ENCODE measurements around the gene KCTD1.

The KCTD1 gene

GRCh38 chr18:26488417-26489009 is 59.8 kb downstream of the KCTD1 start:
- no peak for DNase-seq
- H3K4me1 ChIP-seq (ENCODE audit: low read length) = no peaks in the 10 kb centered on the region
- no peak overlapping the region for H2AFZ ChIP-seq (ENCODE audit: low read length)

GRCh38 chr18:26487437-26487836 is 60.9 kb downstream of the KCTD1 start:
- TF ChIP-seq EZH2phosphoT487 (IDR thresholded peaks at IDR 0.05; ENCODE audit: low read length) (no peak), EZH2 (optimal IDR thresholded peaks at IDR 0.05; ENCODE audit: low read depth, low read length) (no peak), CTCF (IDR thresholded peaks at IDR 0.05; ENCODE audit: low read length) (no peak)
- H3K27ac ChIP-seq (ENCODE audit: low read length) = no peak overlapping the region
- no peaks in the 10 kb centered on the region for H3K4me1 ChIP-seq (ENCODE audit: low read length)
- no peaks in the 10 kb centered on the region for H3K9me3 ChIP-seq (replicated peaks; ENCODE audit: insufficient read depth, low read length)
- H3K79me2 ChIP-seq (ENCODE audit: low read length) = no peaks in the 10 kb centered on the region
- no peaks in the 10 kb centered on the region for H3K27me3 ChIP-seq (replicated peaks; ENCODE audit: insufficient read depth, low read length)
- DNase-seq = no peak
- no peak overlapping the region for H3K4me2 ChIP-seq (ENCODE audit: low read depth, low read length)
- no peaks in the 10 kb centered on the region for H3K9me2 ChIP-seq (replicated peaks; ENCODE audit: insufficient read depth, low read length)
- no peaks in the 10 kb centered on the region for H3K36me3 ChIP-seq (replicated peaks; ENCODE audit: insufficient read depth, low read length)
- H4K20me1 ChIP-seq (ENCODE audit: insufficient read depth, low read length) = no peaks in the 10 kb centered on the region
- no peak overlapping the region for H3K4me3 ChIP-seq (ENCODE audit: low read length)
- H3K9ac ChIP-seq (ENCODE audit: low read length) = no peak overlapping the region
- H3F3A ChIP-seq (ENCODE audit: insufficient read depth, low read length) = no peaks in the 10 kb centered on the region
- H2AFZ ChIP-seq (ENCODE audit: low read length) = no peak overlapping the region

More at GRCh38 chr18:26488417-26489009, 59.8 kb downstream of the KCTD1 start:
- Histone ChIP-seq H3K4me2 (ENCODE audit: low read depth, low read length) (no peak overlapping the region), H3K27me3 (replicated peaks; ENCODE audit: insufficient read depth, low read length) (no peaks in the 10 kb centered on the region), H3F3A (ENCODE audit: insufficient read depth, low read length) (no peaks in the 10 kb centered on the region), H3K9me3 (replicated peaks; ENCODE audit: insufficient read depth, low read length) (no peaks in the 10 kb centered on the region), H3K27ac (ENCODE audit: low read length) (no peak overlapping the region), H3K9me2 (replicated peaks; ENCODE audit: insufficient read depth, low read length) (no peaks in the 10 kb centered on the region), H3K9ac (ENCODE audit: low read length) (no peak overlapping the region), H3K4me3 (ENCODE audit: low read length) (no peak overlapping the region), H4K20me1 (ENCODE audit: insufficient read depth, low read length) (no peaks in the 10 kb centered on the region), H3K36me3 (replicated peaks; ENCODE audit: insufficient read depth, low read length) (no peaks in the 10 kb centered on the region), H3K79me2 (ENCODE audit: low read length) (no peaks in the 10 kb centered on the region)
- TF ChIP-seq CTCF (IDR thresholded peaks at IDR 0.05; ENCODE audit: low read length) (no peak), EZH2phosphoT487 (IDR thresholded peaks at IDR 0.05; ENCODE audit: low read length) (no peak)

- Histone ChIP-seq H3K27me3 (replicated peaks; ENCODE audit: insufficient read depth, low read length) (no peaks in the 10 kb centered on the region), H3K4me1 (ENCODE audit: low read length) (no peaks in the 10 kb centered on the region), H3K27ac (ENCODE audit: low read length) (no peak overlapping the region), H3K9me2 (replicated peaks; ENCODE audit: insufficient read depth, low read length) (no peaks in the 10 kb centered on the region), H4K20me1 (ENCODE audit: insufficient read depth, low read length) (no peaks in the 10 kb centered on the region), H3K9ac (ENCODE audit: low read length) (no peak overlapping the region), H2AFZ (ENCODE audit: low read length) (no peak overlapping the region), H3F3A (ENCODE audit: insufficient read depth, low read length) (no peaks in the 10 kb centered on the region), H3K4me3 (ENCODE audit: low read length) (no peak overlapping the region), H3K9me3 (replicated peaks; ENCODE audit: insufficient read depth, low read length) (no peaks in the 10 kb centered on the region), H3K36me3 (replicated peaks; ENCODE audit: insufficient read depth, low read length) (no peaks in the 10 kb centered on the region), H3K4me2 (ENCODE audit: low read depth, low read length) (no peak overlapping the region), H3K79me2 (ENCODE audit: low read length) (no peaks in the 10 kb centered on the region)
- TF ChIP-seq EZH2 (optimal IDR thresholded peaks at IDR 0.05; ENCODE audit: low read depth, low read length) (no peak), EZH2phosphoT487 (IDR thresholded peaks at IDR 0.05; ENCODE audit: low read length) (no peak), CTCF (IDR thresholded peaks at IDR 0.05; ENCODE audit: low read length) (no peak)
- DNase-seq = no peak
Observed at GRCh38 chr18:26483633-26484032, 64.7 kb downstream of the KCTD1 start.

Measured in MM.1S (cell line).